Measurements from ENCODE around the gene GPR153.

Gene GPR153

DNA sequence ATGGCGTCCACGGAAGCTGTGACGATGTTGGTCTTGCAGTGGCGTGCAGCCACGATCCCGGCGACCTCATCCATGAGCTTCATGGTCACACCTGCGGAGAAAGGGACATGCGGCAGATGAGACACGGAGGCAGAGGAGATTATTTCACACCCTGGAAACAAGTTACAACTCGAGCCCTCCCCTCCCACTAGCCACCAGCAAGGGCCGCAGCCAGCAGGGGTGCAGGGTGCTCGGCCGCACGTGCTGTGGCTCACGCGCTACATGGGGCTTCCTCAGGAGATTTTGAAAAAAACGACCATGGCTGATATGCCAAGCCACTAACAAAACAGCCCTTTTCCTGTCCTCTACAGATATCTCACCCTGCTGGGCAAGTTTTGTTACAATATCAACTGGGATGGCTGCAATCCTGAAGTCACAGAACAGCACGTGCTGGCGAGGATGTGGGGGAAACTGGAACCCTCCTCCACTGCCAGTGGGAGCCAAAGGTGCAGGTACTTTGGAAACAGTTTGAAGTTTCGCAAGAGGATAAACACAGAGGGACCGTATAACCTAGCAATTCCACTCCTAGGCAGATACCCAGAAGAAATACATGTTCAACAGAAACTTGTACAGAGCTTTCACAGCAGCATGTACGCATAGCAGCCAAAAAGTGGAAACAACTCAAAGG is 34.1 kb upstream of the GPR153 start:
- TF ChIP-seq, protein P1, sequence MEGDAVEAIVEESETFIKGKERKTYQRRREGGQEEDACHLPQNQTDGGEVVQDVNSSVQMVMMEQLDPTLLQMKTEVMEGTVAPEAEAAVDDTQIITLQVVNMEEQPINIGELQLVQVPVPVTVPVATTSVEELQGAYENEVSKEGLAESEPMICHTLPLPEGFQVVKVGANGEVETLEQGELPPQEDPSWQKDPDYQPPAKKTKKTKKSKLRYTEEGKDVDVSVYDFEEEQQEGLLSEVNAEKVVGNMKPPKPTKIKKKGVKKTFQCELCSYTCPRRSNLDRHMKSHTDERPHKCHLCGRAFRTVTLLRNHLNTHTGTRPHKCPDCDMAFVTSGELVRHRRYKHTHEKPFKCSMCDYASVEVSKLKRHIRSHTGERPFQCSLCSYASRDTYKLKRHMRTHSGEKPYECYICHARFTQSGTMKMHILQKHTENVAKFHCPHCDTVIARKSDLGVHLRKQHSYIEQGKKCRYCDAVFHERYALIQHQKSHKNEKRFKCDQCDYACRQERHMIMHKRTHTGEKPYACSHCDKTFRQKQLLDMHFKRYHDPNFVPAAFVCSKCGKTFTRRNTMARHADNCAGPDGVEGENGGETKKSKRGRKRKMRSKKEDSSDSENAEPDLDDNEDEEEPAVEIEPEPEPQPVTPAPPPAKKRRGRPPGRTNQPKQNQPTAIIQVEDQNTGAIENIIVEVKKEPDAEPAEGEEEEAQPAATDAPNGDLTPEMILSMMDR (conservative IDR thresholded peaks at IDR 0.05; ENCODE audit: low read depth, low read length): no peak
- no peak for DNase-seq (ENCODE audit: low read depth)
- H3K4me3 ChIP-seq (ENCODE audit: low read length): no peak overlapping the region

DNA sequence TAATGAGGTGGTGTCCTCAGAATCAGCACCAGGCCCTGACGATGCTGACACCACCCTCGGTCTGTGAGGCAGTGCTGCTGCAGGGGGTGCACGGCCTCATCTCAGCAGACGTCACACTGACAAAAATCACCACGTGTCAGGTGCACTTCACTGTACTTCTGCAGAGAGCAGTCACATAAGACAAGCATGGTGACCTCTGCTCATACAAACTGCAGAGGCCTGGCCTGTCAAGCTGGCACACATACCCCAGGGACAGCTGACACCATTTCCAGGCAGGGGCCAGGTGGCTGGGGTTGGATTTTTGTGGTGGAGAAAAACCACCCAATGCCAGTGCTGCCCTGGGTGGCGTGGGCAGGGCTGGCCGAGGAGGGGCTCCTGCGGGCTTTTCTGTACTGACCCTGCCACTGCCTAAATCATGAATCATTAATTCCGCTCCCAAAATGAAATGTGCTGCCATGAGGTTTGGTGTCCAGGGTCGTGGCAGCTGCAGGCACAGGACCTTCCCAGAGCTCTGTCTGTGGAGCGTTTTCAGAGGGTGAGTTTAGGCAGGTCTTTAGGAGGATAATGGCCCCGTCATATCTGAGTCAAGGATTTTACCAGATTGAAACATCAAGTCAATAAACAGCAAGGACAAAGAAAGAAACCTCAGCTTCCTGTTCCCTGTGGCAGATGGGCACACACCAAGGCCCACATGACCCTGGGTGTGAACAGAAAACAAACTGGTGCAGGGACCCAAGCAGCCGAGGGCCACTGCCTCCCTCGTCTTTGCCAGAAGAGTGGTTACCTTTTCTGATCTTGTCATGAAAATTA is 33.4 kb upstream of the GPR153 start:
- TF ChIP-seq, protein P1 (conservative IDR thresholded peaks at IDR 0.05; ENCODE audit: low read depth, low read length): no peak
- no peak overlapping the region for H3K4me3 ChIP-seq (ENCODE audit: low read length)
- no peak for DNase-seq (ENCODE audit: low read depth)

DNA sequence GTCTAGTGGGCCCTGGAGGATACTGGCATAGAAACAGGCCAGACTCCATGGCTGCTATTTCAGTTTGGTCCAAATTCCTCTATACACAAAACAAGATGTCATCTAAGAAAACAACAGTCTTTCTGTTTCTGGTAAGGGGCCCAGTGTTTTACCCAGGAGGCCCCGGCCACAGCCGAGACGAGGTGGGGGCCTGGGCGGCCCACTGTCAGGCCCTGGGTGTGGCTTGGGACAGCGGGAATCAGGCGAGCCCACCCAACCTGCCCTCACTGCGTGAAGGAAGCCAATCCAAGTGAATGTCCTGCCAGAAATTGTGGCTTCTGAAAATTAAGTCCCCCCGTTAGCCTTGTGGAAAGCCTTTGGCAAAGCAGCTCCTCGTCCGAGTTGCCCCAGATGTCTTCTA is 31.2 kb upstream of the GPR153 start:
- TF ChIP-seq, protein P1 (conservative IDR thresholded peaks at IDR 0.05; ENCODE audit: low read depth, low read length): no peak
- H3K4me3 ChIP-seq (ENCODE audit: low read length): no peak overlapping the region
- no peak for DNase-seq (ENCODE audit: low read depth)

DNA sequence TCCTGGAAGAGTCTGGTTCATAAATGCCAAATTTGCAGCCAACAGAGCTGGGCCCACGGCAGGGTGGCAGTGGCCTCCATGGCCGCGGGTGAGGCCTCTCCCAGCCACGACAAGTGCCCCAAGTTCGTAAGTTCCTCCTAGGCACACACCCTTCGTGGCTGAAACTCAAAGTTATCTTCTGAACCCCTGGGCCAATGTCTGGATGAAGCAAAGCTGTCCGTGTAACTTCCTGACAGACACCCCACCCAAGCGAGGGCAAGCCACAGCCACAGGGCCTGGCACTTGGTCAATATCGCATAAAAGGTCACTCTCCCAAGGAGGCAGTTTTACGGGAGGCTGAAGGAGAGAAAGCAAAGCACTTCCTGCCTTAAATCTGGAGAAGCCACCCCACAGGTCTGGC is 27.8 kb upstream of the GPR153 start:
- DNase-seq (ENCODE audit: low read depth): no peak
- TF ChIP-seq, protein P1 (conservative IDR thresholded peaks at IDR 0.05; ENCODE audit: low read depth, low read length): no peak
- no peak overlapping the region for H3K4me3 ChIP-seq (ENCODE audit: low read length)

DNA sequence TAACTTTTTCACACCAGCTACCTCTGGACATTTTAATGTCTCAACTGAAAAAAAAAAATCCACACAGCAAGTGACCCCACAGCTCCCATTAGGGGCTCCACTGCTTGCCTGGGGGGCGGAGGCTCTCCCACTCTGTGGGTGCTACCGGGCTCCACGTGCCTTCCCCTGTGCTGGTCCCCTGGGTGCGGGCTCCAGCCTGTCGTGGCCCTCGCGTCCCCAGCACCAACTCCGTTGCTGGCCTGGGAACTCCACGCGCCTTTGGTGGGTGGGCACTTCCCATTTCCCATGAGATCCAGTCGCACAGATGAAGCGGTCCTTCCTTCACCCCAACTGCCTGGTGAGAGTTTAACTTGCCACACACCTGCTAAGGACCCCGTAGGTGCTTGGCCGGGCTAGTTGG is 27.1 kb upstream of the GPR153 start:
- DNase-seq (ENCODE audit: low read depth): no peak
- TF ChIP-seq, protein P1 (conservative IDR thresholded peaks at IDR 0.05; ENCODE audit: low read depth, low read length): no peak
- no peak overlapping the region for H3K4me3 ChIP-seq (ENCODE audit: low read length)

DNA sequence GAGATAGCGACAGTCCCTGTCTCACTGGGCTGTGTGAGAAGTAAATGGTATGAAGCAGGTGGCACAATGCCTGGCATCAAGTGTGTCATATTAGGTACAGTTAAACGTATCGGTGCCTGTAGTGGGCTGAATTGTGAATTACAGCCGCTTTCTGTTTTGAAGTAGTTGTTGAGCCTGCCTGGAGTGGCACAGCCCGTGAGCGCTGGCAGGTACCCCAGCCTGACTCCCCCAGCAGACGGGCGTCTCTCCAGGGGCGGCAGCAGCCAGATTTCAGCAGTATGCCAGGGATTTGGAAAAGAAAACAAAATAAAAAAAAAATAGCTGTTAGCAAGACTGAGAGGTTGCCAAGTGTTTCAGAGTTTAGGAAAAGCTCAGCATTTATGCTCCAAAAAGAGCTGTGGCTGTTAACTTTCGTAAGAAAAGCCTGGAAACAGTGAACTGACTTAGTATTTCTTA is 26.6 kb upstream of the GPR153 start:
- TF ChIP-seq, protein P1 (conservative IDR thresholded peaks at IDR 0.05; ENCODE audit: low read depth, low read length): no peak
- no peak overlapping the region for H3K4me3 ChIP-seq (ENCODE audit: low read length)
- DNase-seq (ENCODE audit: low read depth): no peak

DNA sequence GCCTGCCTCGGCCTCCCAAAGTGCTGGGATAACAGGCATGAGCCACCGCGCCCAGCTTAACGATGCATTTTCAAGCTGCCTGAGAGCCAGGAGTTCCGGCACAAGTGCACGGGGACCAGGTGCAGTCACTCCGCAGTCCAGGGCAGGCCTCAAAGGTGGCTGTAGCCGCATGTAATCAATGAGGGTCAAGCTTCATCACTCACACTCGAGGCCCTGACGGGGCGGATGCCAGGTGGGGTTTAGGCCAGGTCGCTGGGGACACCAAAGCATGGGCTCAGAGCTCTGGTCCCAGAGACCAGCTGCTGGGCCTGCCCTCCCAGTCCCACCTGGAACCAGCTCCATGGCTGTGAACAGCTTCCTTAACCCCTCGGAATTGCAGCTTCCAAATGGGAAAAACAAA is 26.1 kb upstream of the GPR153 start:
- H3K4me3 ChIP-seq (ENCODE audit: low read length): no peak overlapping the region
- no peak for DNase-seq (ENCODE audit: low read depth)
- TF ChIP-seq, protein P1 (conservative IDR thresholded peaks at IDR 0.05; ENCODE audit: low read depth, low read length): no peak

Data from retinal pigment epithelial cell (primary cell).